Loucy (cell line): ENCODE data around the gene PCCB.
"Not testable (repeated sequence)": the region's sequence is repeated elsewhere in the genome, so short reads cannot be mapped to it uniquely, and the experiment has no call there.

Experiments used
- H2AFZ ChIP-seq: fragments of 200-600 bp; sonication (generic); 2 replicates; pipeline ENCODE4 v1.6.0; 2016; ENCODE audit warnings: antibody characterized with exemption, mild to moderate bottlenecking, low read length, moderate library complexity
- H3F3A ChIP-seq: fragments of 200-600 bp; 2 replicates; pipeline ENCODE4 v1.6.0; 2016; ENCODE audit warnings: antibody characterized with exemption, low read depth, mild to moderate bottlenecking
- H3K27me3 ChIP-seq: fragments of 200-600 bp; sonication (generic); 2 replicates; pipeline ENCODE4 v1.6.1; 2014; ENCODE audit warnings: low read length, mild to moderate bottlenecking; ENCODE audit not compliant: insufficient read depth, poor library complexity, severe bottlenecking
- H3K36me3 ChIP-seq: fragments of 200-600 bp; sonication (generic); 2 replicates; pipeline ENCODE4 v1.6.1; 2016; ENCODE audit warnings: low read length; ENCODE audit not compliant: insufficient read depth
- H3K4me1 ChIP-seq: fragments of 200-600 bp; sonication (generic); 2 replicates; pipeline ENCODE4 v1.5.1; 2014; ENCODE audit warnings: low read length, mild to moderate bottlenecking; ENCODE audit not compliant: insufficient read depth, poor library complexity, severe bottlenecking
- H3K4me2 ChIP-seq: fragments of 200-600 bp; sonication (generic); 2 replicates; pipeline ENCODE4 v1.6.0; 2014; ENCODE audit warnings: antibody characterized with exemption, low read length, low read depth, mild to moderate bottlenecking; ENCODE audit not compliant: poor library complexity, severe bottlenecking
- H3K4me3 ChIP-seq: fragments of 200-600 bp; sonication (generic); 2 replicates; pipeline ENCODE4 v1.5.1; 2014; ENCODE audit warnings: low read length, mild to moderate bottlenecking, mixed read lengths; ENCODE audit not compliant: poor library complexity, severe bottlenecking
- H3K79me2 ChIP-seq: fragments of 200-600 bp; sonication (generic); 2 replicates; pipeline ENCODE4 v1.6.1; 2014; ENCODE audit warnings: low read length; ENCODE audit not compliant: insufficient read depth
- H3K9ac ChIP-seq: fragments of 200-600 bp; sonication (generic); 2 replicates; pipeline ENCODE4 v1.6.0; 2014; ENCODE audit warnings: mild to moderate bottlenecking, low read depth, low read length, moderate library complexity; ENCODE audit not compliant: poor library complexity, severe bottlenecking
- H3K9me2 ChIP-seq: fragments of 200-600 bp; sonication (generic); replicated peaks from 2 replicates; pipeline ENCODE4 v1.6.1; 2016; ENCODE audit warnings: low read depth, low read length, mixed read lengths
- H3K9me3 ChIP-seq: fragments of 200-600 bp; sonication (generic); 2 replicates; pipeline ENCODE4 v1.6.1; 2014; ENCODE audit warnings: mild to moderate bottlenecking, antibody characterized with exemption, low read length, low read depth; ENCODE audit not compliant: insufficient read depth
- H4K20me1 ChIP-seq: fragments of 200-600 bp; sonication (generic); 2 replicates; pipeline ENCODE4 v1.6.0; 2014; ENCODE audit warnings: antibody characterized with exemption, low read length, mild to moderate bottlenecking; ENCODE audit not compliant: insufficient read depth, poor library complexity, severe bottlenecking
- EZH2phosphoT487 ChIP-seq: fragments of 200-600 bp; IDR thresholded peaks from 2 replicates; pipeline ENCODE4 v1.6.1; 2018; ENCODE audit warnings: antibody characterized with exemption, mild to moderate bottlenecking, moderate library complexity, borderline replicate concordance
- TF ChIP-seq, protein P1 (sequence below): fragments of 200-600 bp; sonication (generic); conservative IDR thresholded peaks from 2 replicates; pipeline ENCODE4 v1.5.1; 2014; ENCODE audit warnings: mild to moderate bottlenecking, antibody characterized with exemption, low read length

The PCCB gene

DNA sequence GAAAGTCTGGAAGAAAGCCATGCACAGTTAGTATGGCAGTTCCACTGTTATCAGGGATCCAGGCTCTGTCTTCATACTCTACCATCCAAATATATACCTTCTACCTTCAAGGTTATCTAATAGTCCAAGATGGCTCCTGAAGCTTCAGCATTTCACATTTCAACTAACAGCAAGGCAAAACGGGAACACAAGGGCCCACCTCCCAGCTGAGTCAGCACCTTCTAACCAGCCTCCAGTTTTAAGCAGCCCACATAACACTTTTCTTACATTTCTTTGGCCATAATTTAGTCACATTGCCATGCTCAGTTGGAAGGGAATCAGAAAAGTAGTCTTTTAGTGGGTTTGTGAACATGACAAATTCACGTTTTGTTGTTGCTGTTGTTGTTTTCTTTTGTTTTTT is 38.6 kb upstream of the PCCB start:
- no peaks in the 10 kb centered on the region for H3K79me2 ChIP-seq
- no peak overlapping the region for H3K4me2 ChIP-seq
- no peaks in the 10 kb centered on the region for H3F3A ChIP-seq
- no peaks in the 10 kb centered on the region for H3K27me3 ChIP-seq
- no peaks in the 10 kb centered on the region for H3K36me3 ChIP-seq
- H4K20me1 ChIP-seq: no peaks in the 10 kb centered on the region
- H3K9me2 ChIP-seq: no peaks in the 10 kb centered on the region
- no peak overlapping the region for H3K4me3 ChIP-seq
- H3K9me3 ChIP-seq: no peaks in the 10 kb centered on the region
- TF ChIP-seq, protein P1, sequence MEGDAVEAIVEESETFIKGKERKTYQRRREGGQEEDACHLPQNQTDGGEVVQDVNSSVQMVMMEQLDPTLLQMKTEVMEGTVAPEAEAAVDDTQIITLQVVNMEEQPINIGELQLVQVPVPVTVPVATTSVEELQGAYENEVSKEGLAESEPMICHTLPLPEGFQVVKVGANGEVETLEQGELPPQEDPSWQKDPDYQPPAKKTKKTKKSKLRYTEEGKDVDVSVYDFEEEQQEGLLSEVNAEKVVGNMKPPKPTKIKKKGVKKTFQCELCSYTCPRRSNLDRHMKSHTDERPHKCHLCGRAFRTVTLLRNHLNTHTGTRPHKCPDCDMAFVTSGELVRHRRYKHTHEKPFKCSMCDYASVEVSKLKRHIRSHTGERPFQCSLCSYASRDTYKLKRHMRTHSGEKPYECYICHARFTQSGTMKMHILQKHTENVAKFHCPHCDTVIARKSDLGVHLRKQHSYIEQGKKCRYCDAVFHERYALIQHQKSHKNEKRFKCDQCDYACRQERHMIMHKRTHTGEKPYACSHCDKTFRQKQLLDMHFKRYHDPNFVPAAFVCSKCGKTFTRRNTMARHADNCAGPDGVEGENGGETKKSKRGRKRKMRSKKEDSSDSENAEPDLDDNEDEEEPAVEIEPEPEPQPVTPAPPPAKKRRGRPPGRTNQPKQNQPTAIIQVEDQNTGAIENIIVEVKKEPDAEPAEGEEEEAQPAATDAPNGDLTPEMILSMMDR: no peak
- no peak for TF ChIP-seq EZH2phosphoT487
- H3K9ac ChIP-seq: no peak overlapping the region
- H2AFZ ChIP-seq: no peak overlapping the region
- H3K4me1 ChIP-seq: no peaks in the 10 kb centered on the region

DNA sequence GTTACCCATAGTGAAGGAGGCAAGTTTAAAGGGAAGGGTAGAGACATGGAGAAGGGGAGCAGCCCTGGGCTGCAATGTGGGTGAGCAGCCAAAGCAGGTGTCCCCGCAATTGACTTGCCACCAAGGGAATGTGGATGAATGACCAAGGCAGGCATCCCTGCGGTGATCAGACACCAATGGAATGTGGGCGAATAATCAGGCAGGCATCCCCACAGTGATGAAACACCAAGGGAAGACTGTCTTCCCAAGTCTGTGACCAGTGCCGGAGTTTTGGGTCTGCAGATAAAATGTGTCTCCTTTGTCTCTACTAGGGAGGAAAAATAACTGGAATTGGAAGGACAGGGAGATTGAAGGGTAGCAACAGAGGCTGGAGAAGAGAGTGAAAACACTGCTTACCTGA is 27.4 kb upstream of the PCCB start:
- not testable (repeated sequence) for H3F3A ChIP-seq, H3K27me3 ChIP-seq, H3K79me2 ChIP-seq, H3K4me3 ChIP-seq, H3K9me2 ChIP-seq, H3K9ac ChIP-seq, H3K4me2 ChIP-seq, H4K20me1 ChIP-seq, H2AFZ ChIP-seq, H3K9me3 ChIP-seq, H3K4me1 ChIP-seq, H3K36me3 ChIP-seq

DNA sequence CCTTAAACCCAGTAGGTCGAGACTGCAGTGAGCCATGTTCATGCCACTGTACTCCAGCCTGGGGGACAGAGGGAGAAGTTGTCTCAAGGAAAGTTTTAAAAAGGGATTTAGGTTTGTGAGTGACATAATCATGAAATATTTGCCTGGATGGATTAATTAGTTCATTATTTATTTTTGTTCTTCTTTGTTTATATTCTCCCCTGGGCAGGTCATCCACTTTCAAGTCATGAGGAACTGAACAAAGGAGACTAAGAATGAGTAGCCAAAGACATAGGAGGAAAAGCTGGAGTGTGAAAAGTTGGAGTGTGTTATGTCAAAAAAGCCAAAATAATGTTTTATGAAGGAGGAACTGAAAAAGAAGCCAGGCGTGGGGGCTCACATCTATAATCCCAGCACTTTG is 17.7 kb upstream of the PCCB start:
- Histone ChIP-seq H2AFZ (no peak overlapping the region), H3K27me3 (no peaks in the 10 kb centered on the region), H3K4me3 (no peak overlapping the region), H3F3A (no peaks in the 10 kb centered on the region), H4K20me1 (no peaks in the 10 kb centered on the region), H3K9me2 (no peaks in the 10 kb centered on the region), H3K9me3 (no peaks in the 10 kb centered on the region), H3K4me1 (no peaks in the 10 kb centered on the region), H3K4me2 (no peak overlapping the region), H3K79me2 (no peaks in the 10 kb centered on the region), H3K36me3 (no peaks in the 10 kb centered on the region), H3K9ac (no peak overlapping the region)
- TF ChIP-seq, protein P1: no peak
- TF ChIP-seq EZH2phosphoT487: no peak

DNA sequence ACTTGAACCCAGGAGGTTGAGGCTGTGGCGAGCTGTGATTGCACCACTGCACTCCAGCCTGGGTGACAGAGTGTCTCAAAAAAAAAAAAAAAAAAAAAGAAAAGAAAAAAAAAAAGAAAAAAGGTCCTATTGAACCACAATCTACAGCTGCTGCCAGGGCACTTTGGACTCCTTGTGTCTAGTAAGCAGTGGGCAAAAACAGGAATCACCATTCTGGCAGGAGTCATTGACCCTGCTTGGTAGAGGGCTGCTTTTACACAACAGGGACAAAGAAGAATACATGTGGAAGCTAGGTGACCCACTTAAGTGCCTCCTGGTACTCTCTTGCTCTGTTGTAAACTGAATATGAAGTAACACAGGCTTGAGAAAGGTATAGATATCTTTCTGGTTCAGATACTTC is 14.6 kb upstream of the PCCB start:
- H4K20me1 ChIP-seq: no peaks in the 10 kb centered on the region
- no peaks in the 10 kb centered on the region for H3K36me3 ChIP-seq
- TF ChIP-seq, protein P1: no peak
- H3K9me2 ChIP-seq: no peaks in the 10 kb centered on the region
- H3K9me3 ChIP-seq: no peaks in the 10 kb centered on the region
- H3K9ac ChIP-seq: no peak overlapping the region
- H3F3A ChIP-seq: no peaks in the 10 kb centered on the region
- H3K4me3 ChIP-seq: no peak overlapping the region
- no peak overlapping the region for H2AFZ ChIP-seq
- no peaks in the 10 kb centered on the region for H3K27me3 ChIP-seq
- H3K4me1 ChIP-seq: no peaks in the 10 kb centered on the region
- H3K79me2 ChIP-seq: no peaks in the 10 kb centered on the region
- no peak overlapping the region for H3K4me2 ChIP-seq
